Activated CD4-positive, alpha-beta T cell treated with anti-CD3 and anti-CD28 coated beads, Interleukin-2, amount 50 U/mL, for 4 hours (primary cell): ENCODE data around the gene OR4C3.
"Not testable (repeated sequence)": the region's sequence is repeated elsewhere in the genome, so short reads cannot be mapped to it uniquely, and the experiment has no call there.

ENCODE experiments used
- DNase-seq, 2 experiments: peaks; one replicate each; pipeline ENCODE4 v3.0.0-alpha.2; 2020

OR4C3 gene

GRCh38 chr11:48324620-48325019, at the start of gene OR4C3:
Gene OR4C3, plus strand, starts transcription at chr11:48324920. Its CDS starts 102 bp downstream, at chr11:48325022.
- DNase-seq: not testable (repeated sequence)

GRCh38 chr11:48305923-48306322, 18.8 kb upstream of the OR4C3 start, which contains the start of gene OR4S1:
Gene OR4S1, plus strand, starts transcription at chr11:48306223. Its CDS starts 0 bp downstream, at chr11:48306223.
- DNase-seq: no peak

GRCh38 chr11:48307760-48308386, 16.8 kb upstream of the OR4C3 start:
- DNase-seq: peak; percentile 62 to 66

GRCh38 chr11:48313590-48313989, 11.1 kb upstream of the OR4C3 start:
- not testable (repeated sequence) for DNase-seq

GRCh38 chr11:48319813-48320212, 4.9 kb upstream of the OR4C3 start:
- DNase-seq: not testable (repeated sequence)

GRCh38 chr11:48341466-48341865, 16.7 kb downstream of the OR4C3 start:
- no peak for DNase-seq

GRCh38 chr11:48342505-48342904, 17.8 kb downstream of the OR4C3 start:
- DNase-seq: not testable (repeated sequence)

- DNase-seq: not testable (repeated sequence)
Measured at GRCh38 chr11:48346286-48346685, 21.6 kb downstream of the OR4C3 start.

- no peak for DNase-seq
Measured at GRCh38 chr11:48354013-48354412, 29.3 kb downstream of the OR4C3 start.

GRCh38 chr11:48354677-48355076, 30.0 kb downstream of the OR4C3 start:
- no peak for DNase-seq

- DNase-seq: not testable (repeated sequence)
Measured at GRCh38 chr11:48361289-48361688, 36.6 kb downstream of the OR4C3 start.

- DNase-seq: no peak
Measured at GRCh38 chr11:48366365-48366764, 41.6 kb downstream of the OR4C3 start, which contains the start of gene OR4C5. Gene OR4C5, minus strand, starts transcription at chr11:48366465. Its CDS starts 0 bp downstream, at chr11:48366465.
